MG63 (cell line): ENCODE measurements around the gene METTL13. TPM values are rescaled to one million over a fixed set of nuclear protein-coding genes. Genes with fewer than 3 reads are reported as not detected.

ENCODE experiments used
- DNase-seq: peaks from one replicate; pipeline ENCODE4 v3.0.0-alpha.2; 2020
- H3K27me3 ChIP-seq: fragments of 250-450 bp; sonication (Bioruptor Pico); 2 replicates; pipeline ENCODE4 v1.5.1; 2020; ENCODE audit warnings: mild to moderate bottlenecking, moderate library complexity
- H3K36me3 ChIP-seq: fragments of 250-450 bp; sonication (Bioruptor Pico); 2 replicates; pipeline ENCODE4 v1.5.1; 2020; ENCODE audit warnings: mild to moderate bottlenecking, moderate library complexity
- H3K4me3 ChIP-seq: fragments of 250-450 bp; sonication (Bioruptor Pico); 2 replicates; pipeline ENCODE4 v1.5.1; 2020; ENCODE audit warnings: mild to moderate bottlenecking, moderate library complexity
- H3K9me3 ChIP-seq: fragments of 250-450 bp; sonication (Bioruptor Pico); 2 replicates; pipeline ENCODE4 v1.5.1; 2020; ENCODE audit warnings: mild to moderate bottlenecking, moderate library complexity
- total RNA-seq: library from RNA; depleted of rRNA; stranded (reverse); fragments of >200 nt; shearing (Covaris generic); gene quantifications from 2 replicates; pipeline ENCODE4 v1.2.3, GENCODE V29; 2014; ENCODE audit warnings: low replicate concordance

Gene METTL13
- total RNA-seq, 1 experiment from 2014 or later = 71.2 TPM

DNA sequence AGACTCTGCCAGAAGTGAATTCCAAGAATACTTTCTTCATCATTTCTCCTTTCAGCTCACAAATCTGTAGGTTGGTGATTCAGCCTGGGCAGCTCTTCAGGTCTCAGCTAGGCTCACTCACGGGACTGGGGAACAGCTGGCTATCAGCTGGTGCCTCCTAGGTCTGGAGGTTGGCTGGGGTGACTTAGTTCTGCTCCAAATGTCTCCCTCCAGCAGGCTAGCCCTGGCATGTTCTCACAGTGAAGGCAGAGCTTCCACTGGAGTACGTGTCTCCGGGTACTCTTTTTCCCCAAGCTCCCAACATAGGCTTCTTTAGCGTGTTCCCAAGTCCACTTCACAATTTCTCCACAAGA lies 27.1 kb upstream of the METTL13 start:
- H3K4me3 ChIP-seq = no peak overlapping the region
- H3K9me3 ChIP-seq = no peaks in the 10 kb centered on the region; the same call in none of the 2 replicates
- H3K36me3 ChIP-seq = no peaks in the 10 kb centered on the region
- H3K27me3 ChIP-seq = no peaks in the 10 kb centered on the region
- DNase-seq = peak; percentile 88

DNA sequence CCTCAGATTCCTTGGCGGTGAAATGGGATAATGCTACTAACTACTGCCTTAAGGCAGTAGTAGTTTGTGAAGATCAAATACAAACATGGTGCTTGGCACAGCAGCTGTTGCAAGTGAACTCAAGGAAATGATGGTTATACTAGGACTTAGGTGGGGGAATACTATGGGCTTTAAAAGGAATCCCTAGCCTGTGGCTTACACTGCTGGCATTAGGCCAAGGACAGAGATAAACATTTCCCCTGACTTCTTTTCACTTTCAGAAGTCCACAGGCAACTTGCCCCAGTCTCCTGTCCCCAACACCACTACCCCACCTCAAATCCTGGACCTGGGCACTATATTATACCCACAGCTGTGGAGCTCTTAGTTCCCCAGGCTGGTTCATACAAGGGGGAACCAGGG lies 26.5 kb upstream of the METTL13 start:
- DNase-seq = no peak

GRCh38 chr1:171756856-171757255 lies 24.6 kb upstream of the METTL13 start:
- Histone ChIP-seq H3K27me3 (no peaks in the 10 kb centered on the region; the same call in 1 of the 2 replicates), H3K4me3 (no peak overlapping the region), H3K36me3 (no peaks in the 10 kb centered on the region), H3K9me3 (no peaks in the 10 kb centered on the region; the same call in none of the 2 replicates)
- DNase-seq = no peak

More for the DNA sequence above, 26.5 kb upstream of the METTL13 start:
- Histone ChIP-seq H3K27me3 (no peaks in the 10 kb centered on the region), H3K4me3 (no peak overlapping the region), H3K36me3 (no peaks in the 10 kb centered on the region), H3K9me3 (no peaks in the 10 kb centered on the region; the same call in none of the 2 replicates)

DNA sequence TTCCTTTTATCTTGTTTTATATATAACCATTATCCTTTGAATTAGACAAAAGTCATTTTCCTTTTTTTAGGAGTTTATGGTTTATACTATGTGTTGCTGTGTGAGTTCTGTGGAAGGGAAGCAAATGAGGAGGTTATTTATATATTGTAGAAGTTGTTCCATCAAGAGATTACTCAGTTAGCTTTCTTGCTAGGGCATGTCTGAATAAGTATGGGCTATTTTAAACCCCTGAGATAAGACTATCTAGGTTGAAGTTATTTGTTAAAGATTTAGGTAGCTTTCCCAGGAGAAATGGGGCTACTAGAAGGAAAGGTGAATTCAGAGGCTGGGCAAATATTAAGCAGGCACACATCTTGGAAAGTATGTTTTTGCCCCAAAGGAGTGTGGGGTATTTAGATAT lies 23.4 kb upstream of the METTL13 start:
- no peak for DNase-seq
- Histone ChIP-seq H3K4me3 (no peak overlapping the region), H3K27me3 (no peaks in the 10 kb centered on the region; the same call in 1 of the 2 replicates), H3K9me3 (no peaks in the 10 kb centered on the region; the same call in none of the 2 replicates), H3K36me3 (no peaks in the 10 kb centered on the region)

GRCh38 chr1:171762143-171762563 lies 19.3 kb upstream of the METTL13 start:
- H3K9me3 ChIP-seq = no peaks in the 10 kb centered on the region
- no peak for DNase-seq
- no peaks in the 10 kb centered on the region; the same call in 1 of the 2 replicates for H3K27me3 ChIP-seq
- no peaks in the 10 kb centered on the region for H3K36me3 ChIP-seq
- no peak overlapping the region for H3K4me3 ChIP-seq

DNA sequence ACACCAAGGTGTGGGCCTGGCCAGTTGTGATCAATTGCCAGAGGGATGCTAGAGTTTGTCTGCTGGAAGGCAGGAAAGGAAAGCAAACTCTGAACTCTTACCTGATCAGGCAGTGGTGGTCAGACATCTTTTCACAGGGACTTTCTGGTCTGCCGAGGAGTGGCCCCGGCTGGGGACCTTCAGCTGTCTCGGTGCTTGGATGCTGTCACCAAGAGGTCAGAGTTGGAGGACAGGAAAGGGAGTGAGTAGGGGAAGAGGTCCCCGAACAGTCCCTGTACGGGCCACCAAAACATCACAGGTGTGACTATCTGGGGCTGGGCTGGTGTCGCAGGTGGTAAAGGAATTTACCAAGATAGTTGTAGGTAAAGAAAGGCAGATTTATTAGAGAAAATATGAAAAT lies 17.7 kb upstream of the METTL13 start:
- no peak for DNase-seq
- H3K36me3 ChIP-seq = no peaks in the 10 kb centered on the region
- H3K9me3 ChIP-seq = no peaks in the 10 kb centered on the region

GRCh38 chr1:171769171-171769570 lies 12.3 kb upstream of the METTL13 start:
- Histone ChIP-seq H3K27me3 (no peaks in the 10 kb centered on the region), H3K9me3 (no peaks in the 10 kb centered on the region), H3K4me3 (no peak overlapping the region), H3K36me3 (no peaks in the 10 kb centered on the region)
- DNase-seq = no peak

More for the DNA sequence above, 17.7 kb upstream of the METTL13 start:
- H3K27me3 ChIP-seq = no peaks in the 10 kb centered on the region; the same call in 1 of the 2 replicates
- no peak overlapping the region for H3K4me3 ChIP-seq

GRCh38 chr1:171769754-171770153 lies 11.7 kb upstream of the METTL13 start:
- Histone ChIP-seq H3K27me3 (0 out of 2 replicates have a peak, but pooled peaks cover 3% of the 10 kb centered on the region), H3K4me3 (no peak overlapping the region), H3K9me3 (no peaks in the 10 kb centered on the region), H3K36me3 (no peaks in the 10 kb centered on the region)
- no peak for DNase-seq

DNA sequence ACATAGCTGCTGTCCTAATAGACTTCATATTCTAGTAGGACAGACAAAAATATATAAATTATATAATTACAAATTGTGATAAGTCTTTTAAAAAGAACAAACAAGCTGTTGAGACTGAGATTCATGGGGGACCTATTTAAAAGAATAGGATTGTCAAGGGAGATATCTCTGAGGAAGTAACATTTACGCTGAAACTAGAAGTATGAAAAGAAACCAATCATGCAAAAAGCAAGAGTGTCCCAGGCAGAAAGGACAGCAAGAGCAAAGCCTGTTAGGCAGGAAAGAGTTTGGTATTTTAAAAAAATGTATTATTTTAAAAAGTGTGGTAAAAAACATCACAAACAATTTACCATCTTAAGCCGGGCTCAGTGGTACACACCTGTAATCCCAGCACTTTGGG lies 9.1 kb upstream of the METTL13 start:
- DNase-seq = no peak
- Histone ChIP-seq H3K27me3 (peaks cover 5% of the 10 kb centered on the region; the same call in 1 of the 2 replicates), H3K36me3 (no peaks in the 10 kb centered on the region), H3K4me3 (no peak overlapping the region), H3K9me3 (no peaks in the 10 kb centered on the region)

DNA sequence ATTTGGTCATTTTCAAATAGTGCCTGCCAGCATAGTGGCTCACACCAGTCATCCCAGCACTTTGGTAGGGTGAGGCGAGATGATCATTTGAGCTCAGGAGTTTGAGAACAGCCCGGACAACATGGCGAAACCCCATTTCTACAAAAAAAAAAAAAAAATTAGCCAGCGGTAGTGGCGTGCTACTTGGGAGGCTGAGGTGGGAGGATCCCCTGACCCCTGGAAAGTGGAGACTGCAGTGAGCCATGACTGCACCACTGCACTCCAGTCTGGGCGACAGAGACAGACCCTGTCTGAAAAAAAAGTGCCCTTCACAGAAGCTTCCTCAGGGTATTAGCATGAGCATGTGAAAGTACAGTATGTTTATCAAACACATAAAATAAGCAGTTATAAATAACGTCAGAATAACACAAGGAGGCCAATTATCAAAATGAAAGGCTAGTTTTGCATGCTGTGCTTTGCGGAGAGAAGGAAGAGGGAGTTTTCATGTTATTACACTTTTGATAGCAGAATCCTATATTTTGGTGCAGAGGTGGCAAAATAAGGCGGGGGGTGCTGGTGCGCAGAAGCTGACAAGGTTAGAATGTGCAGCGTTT lies 781 bp upstream of the METTL13 start:
- peak overlapping the region; percentile 97 for H3K4me3 ChIP-seq
- no peak for DNase-seq
- no peaks in the 10 kb centered on the region for H3K27me3 ChIP-seq
- H3K36me3 ChIP-seq = peaks cover 19% of the 10 kb centered on the region
- no peaks in the 10 kb centered on the region for H3K9me3 ChIP-seq

- no peaks in the 10 kb centered on the region for H3K9me3 ChIP-seq
- H3K4me3 ChIP-seq = no peak overlapping the region
- H3K27me3 ChIP-seq = no peaks in the 10 kb centered on the region
- H3K36me3 ChIP-seq = peaks cover 52% of the 10 kb centered on the region
- no peak for DNase-seq
These were observed 2.5 kb downstream of the METTL13 start for GRCh38 chr1:171783816-171784530.

GRCh38 chr1:171784784-171785183 lies 3.3 kb downstream of the METTL13 start:
- no peaks in the 10 kb centered on the region for H3K27me3 ChIP-seq
- H3K9me3 ChIP-seq = no peaks in the 10 kb centered on the region
- no peak for DNase-seq
- H3K4me3 ChIP-seq = no peak overlapping the region
- peaks cover 58% of the 10 kb centered on the region for H3K36me3 ChIP-seq

GRCh38 chr1:171785766-171786165 lies 4.3 kb downstream of the METTL13 start:
- DNase-seq = no peak
- Histone ChIP-seq H3K9me3 (no peaks in the 10 kb centered on the region), H3K4me3 (no peak overlapping the region), H3K36me3 (peaks cover 68% of the 10 kb centered on the region), H3K27me3 (no peaks in the 10 kb centered on the region)

GRCh38 chr1:171786534-171786933 lies 5.1 kb downstream of the METTL13 start:
- no peak for DNase-seq
- H3K36me3 ChIP-seq = peaks cover 76% of the 10 kb centered on the region
- no peaks in the 10 kb centered on the region for H3K27me3 ChIP-seq
- H3K9me3 ChIP-seq = no peaks in the 10 kb centered on the region
- H3K4me3 ChIP-seq = no peak overlapping the region

GRCh38 chr1:171787686-171788480 lies 6.4 kb downstream of the METTL13 start:
- peaks cover 89% of the 10 kb centered on the region for H3K36me3 ChIP-seq
- no peak overlapping the region for H3K4me3 ChIP-seq
- H3K9me3 ChIP-seq = no peaks in the 10 kb centered on the region
- no peak for DNase-seq
- H3K27me3 ChIP-seq = no peaks in the 10 kb centered on the region

DNA sequence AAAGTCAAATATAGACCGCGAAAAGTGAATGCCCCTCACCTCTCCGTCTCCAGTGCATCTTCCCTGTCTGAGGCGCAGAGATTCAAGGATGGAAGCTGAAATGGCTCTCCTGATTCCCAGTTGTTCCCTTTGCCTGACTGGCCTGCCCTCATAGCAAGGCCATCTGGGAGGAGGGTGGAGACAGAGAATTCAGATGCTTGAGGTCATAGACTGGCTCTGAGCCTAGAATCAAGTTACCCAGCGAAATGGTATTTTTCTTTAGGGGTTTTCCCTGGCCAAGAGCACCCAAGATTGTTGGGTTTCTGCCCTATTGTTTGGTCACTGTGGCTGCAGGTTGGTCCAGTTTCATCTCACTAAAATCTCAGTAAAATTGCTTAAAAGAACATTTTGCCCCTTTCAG lies 7.2 kb downstream of the METTL13 start:
- DNase-seq = peak; percentile 59
- H3K27me3 ChIP-seq = no peaks in the 10 kb centered on the region
- peaks cover 92% of the 10 kb centered on the region for H3K36me3 ChIP-seq

GRCh38 chr1:171790318-171790717 lies 8.9 kb downstream of the METTL13 start:
- no peaks in the 10 kb centered on the region for H3K9me3 ChIP-seq
- H3K27me3 ChIP-seq = no peaks in the 10 kb centered on the region
- H3K36me3 ChIP-seq = peaks cover 98% of the 10 kb centered on the region
- H3K4me3 ChIP-seq = no peak overlapping the region
- DNase-seq = no peak

More for the DNA sequence above, 7.2 kb downstream of the METTL13 start:
- Histone ChIP-seq H3K4me3 (no peak overlapping the region), H3K9me3 (no peaks in the 10 kb centered on the region)
